GM21786 (cell line): ENCODE measurements around the gene LGR6.
"Not testable (repeated sequence)": the region's sequence is repeated elsewhere in the genome, so short reads cannot be mapped to it uniquely, and the experiment has no call there.

Experiments
- ATAC-seq: cut with Tn5 transposase; IDR thresholded peaks from one replicate; pipeline ENCODE4 v1.9.1; 2021; ENCODE audit not compliant: unreplicated experiment

The LGR6 gene

GRCh38 chr1:202235003-202235660 lies 41.5 kb downstream of the LGR6 start:
- ATAC-seq = no peak

GRCh38 chr1:202235856-202236837 lies 42.5 kb downstream of the LGR6 start:
- peak; percentile 55 for ATAC-seq

GRCh38 chr1:202237052-202237451 lies 43.5 kb downstream of the LGR6 start:
- ATAC-seq = peak; percentile 56

- no peak for ATAC-seq
These were observed 45.3 kb downstream of the LGR6 start for GRCh38 chr1:202238914-202239313.

- not testable (repeated sequence) for ATAC-seq
These were observed 46.6 kb downstream of the LGR6 start for GRCh38 chr1:202240226-202240625.

GRCh38 chr1:202240956-202241355 lies 47.4 kb downstream of the LGR6 start:
- no peak for ATAC-seq

- ATAC-seq = no peak
These were observed 47.9 kb downstream of the LGR6 start for GRCh38 chr1:202241376-202242079.

- no peak for ATAC-seq
These were observed 48.5 kb downstream of the LGR6 start for GRCh38 chr1:202242080-202242419.

GRCh38 chr1:202243006-202243405 lies 49.4 kb downstream of the LGR6 start:
- no peak for ATAC-seq

GRCh38 chr1:202244841-202245261 lies 51.3 kb downstream of the LGR6 start:
- no peak for ATAC-seq

- no peak for ATAC-seq
These were observed 51.8 kb downstream of the LGR6 start for GRCh38 chr1:202245391-202245790.

- no peak for ATAC-seq
These were observed 53.5 kb downstream of the LGR6 start for GRCh38 chr1:202247104-202247503.

- no peak for ATAC-seq
These were observed 54.5 kb downstream of the LGR6 start for GRCh38 chr1:202247837-202248795.

- ATAC-seq = no peak
These were observed 55.3 kb downstream of the LGR6 start for GRCh38 chr1:202248861-202249260.

GRCh38 chr1:202249436-202249835 lies 55.8 kb downstream of the LGR6 start:
- ATAC-seq = no peak

- ATAC-seq = no peak
These were observed 56.2 kb downstream of the LGR6 start for GRCh38 chr1:202249846-202250245.

- no peak for ATAC-seq
These were observed 57.4 kb downstream of the LGR6 start for GRCh38 chr1:202250982-202251381.

GRCh38 chr1:202251424-202252256 lies 58.0 kb downstream of the LGR6 start:
- ATAC-seq = no peak

GRCh38 chr1:202252271-202252670 lies 58.7 kb downstream of the LGR6 start:
- no peak for ATAC-seq
